GM10266 (cell line): ENCODE data around the gene EPB41.

ENCODE experiments used
- DNase-seq: peaks from one replicate; pipeline ENCODE4 v3.0.0; 2012; ENCODE audit errors: extremely low spot score
- TF ChIP-seq, protein P1 (sequence below): IDR thresholded peaks from 2 replicates; pipeline ENCODE4 v1.5.1; 2012; ENCODE audit warnings: mild to moderate bottlenecking, low read depth; ENCODE audit not compliant: control insufficient read depth, insufficient read depth; ENCODE audit errors: missing control alignments

The EPB41 gene

DNA sequence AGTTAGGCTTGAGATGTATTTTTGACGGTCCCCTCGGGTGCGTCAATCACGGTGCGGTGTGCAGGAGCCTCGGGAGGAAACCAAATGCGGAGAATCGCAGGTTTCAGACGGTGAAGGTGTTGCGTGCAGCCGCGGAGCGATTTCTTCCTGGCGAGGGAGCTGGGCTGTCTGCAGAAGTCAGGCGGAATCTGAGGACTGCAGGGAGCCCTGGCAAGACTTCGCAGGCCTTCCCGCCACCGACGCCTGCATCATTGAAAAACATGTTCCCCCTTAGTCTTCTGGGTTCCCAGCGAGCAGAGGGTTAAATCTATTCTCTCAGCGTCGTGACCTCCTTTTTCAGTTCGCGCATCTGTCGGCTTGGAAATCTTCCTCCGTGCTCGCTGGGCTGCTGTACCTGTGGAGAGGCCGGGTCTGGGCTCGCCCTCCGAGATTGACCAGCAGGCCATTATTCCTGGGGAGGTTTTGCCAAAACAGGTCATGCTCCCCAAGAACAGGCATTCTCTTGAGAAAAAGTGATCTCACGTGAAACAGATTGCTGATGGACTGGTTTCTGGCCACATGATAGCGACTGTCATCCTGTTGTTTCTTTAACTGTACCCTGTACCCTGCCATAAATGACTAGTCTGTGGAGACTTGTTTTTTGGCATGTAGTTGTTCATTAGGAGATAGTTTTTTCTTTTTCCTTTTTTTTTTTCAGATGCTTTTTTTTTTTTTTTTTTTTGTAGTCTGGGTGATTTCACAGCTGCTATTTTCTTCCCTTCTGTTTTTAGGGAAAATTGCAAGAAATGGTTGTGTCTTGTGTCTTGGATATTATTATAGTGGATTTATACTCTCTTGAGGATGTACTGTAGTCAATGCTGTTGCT is 894 bp downstream of the EPB41 start:
- DNase-seq: peak; percentile 53
- TF ChIP-seq, protein P1, sequence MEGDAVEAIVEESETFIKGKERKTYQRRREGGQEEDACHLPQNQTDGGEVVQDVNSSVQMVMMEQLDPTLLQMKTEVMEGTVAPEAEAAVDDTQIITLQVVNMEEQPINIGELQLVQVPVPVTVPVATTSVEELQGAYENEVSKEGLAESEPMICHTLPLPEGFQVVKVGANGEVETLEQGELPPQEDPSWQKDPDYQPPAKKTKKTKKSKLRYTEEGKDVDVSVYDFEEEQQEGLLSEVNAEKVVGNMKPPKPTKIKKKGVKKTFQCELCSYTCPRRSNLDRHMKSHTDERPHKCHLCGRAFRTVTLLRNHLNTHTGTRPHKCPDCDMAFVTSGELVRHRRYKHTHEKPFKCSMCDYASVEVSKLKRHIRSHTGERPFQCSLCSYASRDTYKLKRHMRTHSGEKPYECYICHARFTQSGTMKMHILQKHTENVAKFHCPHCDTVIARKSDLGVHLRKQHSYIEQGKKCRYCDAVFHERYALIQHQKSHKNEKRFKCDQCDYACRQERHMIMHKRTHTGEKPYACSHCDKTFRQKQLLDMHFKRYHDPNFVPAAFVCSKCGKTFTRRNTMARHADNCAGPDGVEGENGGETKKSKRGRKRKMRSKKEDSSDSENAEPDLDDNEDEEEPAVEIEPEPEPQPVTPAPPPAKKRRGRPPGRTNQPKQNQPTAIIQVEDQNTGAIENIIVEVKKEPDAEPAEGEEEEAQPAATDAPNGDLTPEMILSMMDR: no peak

DNA sequence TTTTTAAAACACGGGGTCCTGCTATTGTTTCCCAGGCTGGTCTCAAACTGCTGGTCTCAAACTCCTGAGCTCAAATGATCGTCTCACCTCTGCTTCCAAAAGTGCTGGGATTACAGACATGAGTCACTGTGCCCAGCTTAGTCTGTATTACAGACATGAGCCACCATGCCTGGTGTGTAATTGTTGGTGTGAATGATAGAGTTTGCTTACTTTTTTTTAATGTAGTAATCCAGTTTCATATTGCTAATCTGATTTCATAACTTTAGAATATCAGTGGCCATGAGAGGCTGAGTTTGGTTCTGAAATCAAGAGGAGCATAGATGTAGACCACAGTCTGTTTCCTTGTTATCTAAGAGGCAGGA is 3.4 kb downstream of the EPB41 start:
- DNase-seq: no peak
- TF ChIP-seq, protein P1: no peak

DNA sequence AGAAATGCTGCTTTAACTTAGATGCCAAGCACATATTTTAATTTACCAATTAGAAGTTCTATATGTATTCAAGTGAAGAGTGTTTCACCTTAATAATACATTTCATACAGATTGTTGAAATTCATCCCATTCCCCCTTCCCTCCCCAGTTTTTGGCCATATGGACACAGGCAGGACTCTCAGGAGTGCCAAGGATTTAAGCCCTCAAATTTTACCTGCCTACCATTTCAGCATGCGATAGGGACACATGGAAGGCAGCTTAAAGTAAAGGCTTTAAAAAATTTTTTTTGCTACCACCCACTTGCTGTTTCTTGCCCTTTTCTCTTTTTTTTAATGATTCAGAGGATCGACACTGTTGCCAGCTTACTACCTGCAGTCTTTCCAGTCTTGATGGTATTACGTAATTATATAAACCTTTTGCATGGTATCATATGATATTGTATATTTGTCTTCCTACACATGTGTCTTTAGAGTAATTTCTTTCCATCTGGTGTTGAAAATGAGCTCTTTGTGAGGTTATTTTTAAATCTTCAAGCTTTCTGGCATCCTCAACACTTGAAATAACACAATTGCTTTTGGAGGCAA is 7.0 kb downstream of the EPB41 start:
- no peak for DNase-seq
- TF ChIP-seq, protein P1: no peak

DNA sequence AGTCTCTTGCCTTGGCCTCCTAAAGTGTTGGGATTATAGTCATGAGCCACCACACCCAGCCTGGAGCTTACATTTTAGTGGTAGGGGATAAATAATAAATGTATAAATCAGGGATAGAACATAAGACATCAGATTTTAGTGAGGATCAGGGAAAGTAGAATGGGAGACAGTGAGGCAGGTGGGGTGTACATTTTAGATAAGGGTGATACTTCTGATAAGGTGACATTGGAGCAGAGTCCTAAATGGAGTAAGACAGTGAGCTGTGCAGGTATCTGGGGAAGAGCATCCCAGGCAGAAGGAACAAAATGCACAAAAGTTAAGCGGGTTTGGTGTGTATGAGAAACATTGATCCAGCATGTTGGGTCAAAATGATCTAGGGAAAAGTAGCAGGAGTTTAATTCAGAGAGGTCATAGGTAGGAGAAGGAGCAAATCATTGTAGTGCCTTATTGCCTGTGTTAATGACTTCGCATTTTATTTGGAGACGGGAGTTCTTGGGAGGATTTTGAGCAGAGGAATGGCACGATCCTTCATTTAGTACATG is 11.1 kb downstream of the EPB41 start:
- TF ChIP-seq, protein P1: no peak
- DNase-seq: no peak

DNA sequence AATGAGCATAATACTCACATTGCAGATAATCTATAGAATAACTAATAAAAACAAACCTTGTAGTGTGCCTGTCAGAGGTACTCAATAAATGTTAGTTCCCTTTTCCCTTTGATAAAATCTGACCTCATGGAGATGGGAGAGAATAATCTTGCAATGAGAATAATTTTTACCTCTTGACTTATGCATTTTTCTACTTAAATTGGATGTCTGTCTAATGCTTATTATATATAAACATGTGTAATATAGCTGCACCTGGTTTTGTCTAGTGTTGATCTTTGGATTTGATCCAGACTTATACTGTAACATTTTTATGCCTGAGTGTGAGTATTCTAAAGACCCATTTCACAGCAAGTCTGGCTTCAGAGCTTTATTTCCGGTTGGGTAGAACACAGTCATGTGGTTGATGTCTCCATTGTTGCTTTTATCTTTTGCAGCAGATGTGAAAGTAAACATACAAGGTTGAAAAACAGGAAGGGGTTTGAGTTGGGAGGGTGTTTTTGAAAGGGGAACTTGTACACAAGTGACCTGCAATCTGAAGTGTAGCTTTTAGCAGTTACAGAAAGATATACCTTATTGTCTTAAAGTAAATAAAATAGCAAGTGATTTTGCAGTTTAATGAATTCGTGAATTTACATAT is 12.4 kb downstream of the EPB41 start:
- TF ChIP-seq, protein P1: no peak
- peak; percentile 69 for DNase-seq

DNA sequence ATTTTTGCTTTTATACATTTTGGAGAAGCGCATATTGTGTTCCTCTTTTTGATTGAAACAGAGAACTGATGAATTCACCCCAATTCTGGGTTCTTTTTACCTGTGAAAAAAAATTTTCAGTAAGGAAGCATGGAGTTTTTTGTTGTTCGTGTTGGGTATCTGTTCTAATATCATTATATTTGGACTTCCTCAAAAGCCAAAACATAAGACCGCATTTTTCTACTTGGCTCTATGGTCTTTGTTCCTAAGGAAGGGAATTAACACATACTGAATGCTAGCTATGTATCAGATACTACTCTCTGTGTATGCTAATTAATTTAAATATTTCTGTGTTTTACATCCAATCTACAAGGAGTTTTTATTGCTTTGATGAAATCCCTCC is 12.9 kb downstream of the EPB41 start:
- TF ChIP-seq, protein P1: no peak
- no peak for DNase-seq
